CD14-positive monocyte (primary cell): ENCODE results near the gene SCARB1. TPM values are rescaled to one million over a fixed set of nuclear protein-coding genes. Genes with fewer than 3 reads are reported as not detected.

Experiments used
- DNase-seq, 3 donors: peaks; one replicate each; pipeline ENCODE4 v3.0.0-alpha.2; 2011 to 2022
- H2AFZ ChIP-seq: 2 replicates; pipeline ENCODE4 v1.6.0; 2012; ENCODE audit warnings: mild to moderate bottlenecking, low read depth, low read length, inconsistent platforms; ENCODE audit not compliant: insufficient read depth, poor library complexity, severe bottlenecking
- H3K27ac ChIP-seq, 2 donors: 1 replicate in 1 of 2; 2 replicates in 1 of 2; pipeline ENCODE4 v1.5.1; 2012 to 2013; ENCODE audit warnings: low read length in 2 of 2, control low read depth in 1 of 2, inconsistent platforms in 1 of 2, low read depth in 1 of 2, mild to moderate bottlenecking in 1 of 2
- H3K27me3 ChIP-seq, 2 donors: one replicate each; pipeline versions ENCODE4 v1.6.0 to v1.6.1; 2011 to 2013; ENCODE audit warnings: low read length in 2 of 2; ENCODE audit not compliant: control insufficient read depth in 2 of 2, insufficient read depth in 2 of 2
- H3K36me3 ChIP-seq, 2 donors: replicated peaks in 1 of 2; 1 replicate in 1 of 2; 2 replicates in 1 of 2; pipeline versions ENCODE4 v1.5.1 to v1.6.1; 2012 to 2013; ENCODE audit warnings: low read length in 2 of 2, control low read depth in 1 of 2, inconsistent platforms in 1 of 2, mild to moderate bottlenecking in 1 of 2; ENCODE audit not compliant: insufficient read depth in 2 of 2, control insufficient read depth in 1 of 2
- H3K4me1 ChIP-seq, 2 donors: 1 replicate in 1 of 2; 2 replicates in 1 of 2; pipeline versions ENCODE4 v1.5.1 to v1.6.1; 2012 to 2013; ENCODE audit warnings: low read length in 2 of 2, control low read depth in 1 of 2, inconsistent platforms in 1 of 2, mild to moderate bottlenecking in 1 of 2, moderate library complexity in 1 of 2; ENCODE audit not compliant: insufficient read depth in 2 of 2, control insufficient read depth in 1 of 2
- H3K4me2 ChIP-seq: replicated peaks from 2 replicates; pipeline ENCODE3; 2012; ENCODE audit warnings: low read length, moderate library complexity, mild to moderate bottlenecking; ENCODE audit not compliant: poor library complexity, severe bottlenecking; ENCODE audit errors: extremely low read depth
- H3K4me3 ChIP-seq, 3 experiments: fragments of 200-600 bp in 1 of 3; sonication (generic) in 1 of 3; replicated peaks in 1 of 3; 1 replicate in 2 of 3; 2 replicates in 1 of 3; pipeline ENCODE4 v1.5.1; 2011 to 2013; ENCODE audit warnings: low read length in 3 of 3, mild to moderate bottlenecking in 3 of 3, control low read depth in 2 of 3, low read depth in 2 of 3, inconsistent platforms in 1 of 3, moderate library complexity in 1 of 3
- H3K79me2 ChIP-seq: 2 replicates; pipeline ENCODE4 v1.6.0; 2012; ENCODE audit warnings: mild to moderate bottlenecking, control low read depth, inconsistent platforms, low read length, moderate library complexity; ENCODE audit not compliant: insufficient read depth
- H3K9ac ChIP-seq: 2 replicates; pipeline ENCODE4 v1.6.0; 2017; ENCODE audit warnings: low read length, mild to moderate bottlenecking; ENCODE audit not compliant: insufficient read depth, poor library complexity, severe bottlenecking
- H3K9me3 ChIP-seq, 2 donors: replicated peaks in 1 of 2; 1 replicate in 1 of 2; 2 replicates in 1 of 2; pipeline versions ENCODE4 v1.5.1 to v1.6.1; 2012 to 2013; ENCODE audit warnings: low read length in 2 of 2, control low read depth in 1 of 2; ENCODE audit not compliant: control insufficient read depth in 1 of 2, insufficient read depth in 1 of 2
- H4K20me1 ChIP-seq: 2 replicates; pipeline ENCODE4 v1.6.0; 2012; ENCODE audit warnings: mild to moderate bottlenecking, low read length, control low read depth, moderate library complexity; ENCODE audit not compliant: insufficient read depth
- H3K27ac Mint-ChIP-seq, 7 donors: one replicate each; pipeline ENCODE4 v1.8.0; 2020; ENCODE audit warnings: mild to moderate bottlenecking in 7 of 7, mixed read lengths in 7 of 7, moderate library complexity in 6 of 7, inconsistent platforms in 2 of 7
- H3K27me3 Mint-ChIP-seq, 3 donors: one replicate each; pipeline ENCODE4 v1.8.0; 2021 to 2022; ENCODE audit warnings: low read depth in 3 of 3, mild to moderate bottlenecking in 3 of 3, mixed read lengths in 3 of 3, moderate library complexity in 3 of 3, inconsistent platforms in 1 of 3
- H3K36me3 Mint-ChIP-seq, 2 donors: one replicate each; pipeline ENCODE4 v1.8.0; 2020; ENCODE audit warnings: mixed read lengths in 2 of 2, inconsistent platforms in 1 of 2, mild to moderate bottlenecking in 1 of 2
- H3K4me1 Mint-ChIP-seq: one replicate; pipeline ENCODE4 v1.8.0; 2020; ENCODE audit warnings: mild to moderate bottlenecking, mixed read lengths
- H3K4me3 Mint-ChIP-seq, 2 donors: one replicate each; pipeline ENCODE4 v1.8.0; 2020; ENCODE audit warnings: mild to moderate bottlenecking in 2 of 2, mixed read lengths in 2 of 2, moderate library complexity in 1 of 2
- H3K9me3 Mint-ChIP-seq, 7 donors: one replicate each; pipeline ENCODE4 v1.8.0; 2020 to 2022; ENCODE audit warnings: mixed read lengths in 7 of 7, mild to moderate bottlenecking in 6 of 7, moderate library complexity in 6 of 7, inconsistent platforms in 2 of 7
- CTCF ChIP-seq: fragments of 200-600 bp; IDR thresholded peaks from one replicate; pipeline ENCODE4 v1.8.0; 2022; ENCODE audit warnings: antibody characterized with exemption, mild to moderate bottlenecking
- WGBS: methylation state at CpG from one replicate; pipeline ENCODE4 v1.1.5; 2013; ENCODE audit warnings: missing lambda C conversion rate; ENCODE audit not compliant: insufficient coverage; 5-methylcytosine and 5-hydroxymethylcytosine counted together
- intact Hi-C, 2 donors: fragments of 100-400 bp; cut with micrococcal nuclease; formaldehyde crosslinking; loops; one replicate each; pipeline versions ENCODE4 v1.15.0 to v1.15.1; 2023
- polyA plus RNA-seq, 3 donors: library from polyadenylated mRNA; depleted of rRNA in 1 of 3; unstranded in 2 of 3; stranded (reverse) in 1 of 3; fragments of 300-500 nt in 2 of 3; fragments of >200 nt in 1 of 3; fragmentation: Illumina TruSeq in 2 of 3; gene quantifications; 1 replicate in 2 of 3; 2 replicates in 1 of 3; pipeline ENCODE4 v1.2.3, GENCODE V29; 2012 to 2021

The SCARB1 gene
- polyA plus RNA-seq, 3 donors, result 13.1 to 34.3 (median 15.2) TPM

- no peak for TF ChIP-seq CTCF
- Histone ChIP-seq H3K4me3 (no peak overlapping the region), H2AFZ (no peak overlapping the region), H3K36me3 (no peaks in the 10 kb centered on the region), H3K9ac (no peak overlapping the region), H3K9me3 (no peaks in the 10 kb centered on the region), H3K4me2 (no peak overlapping the region), H3K4me1 (peaks cover 49 to 63% of the 10 kb centered on the region in 2 donors), H4K20me1 (no peaks in the 10 kb centered on the region), H3K27me3 (no peaks in the 10 kb centered on the region), H3K79me2 (no peaks in the 10 kb centered on the region), H3K27ac (no peak overlapping the region)
- DNase-seq, result no peak
- Mint-ChIP-seq H3K4me3 (no peak overlapping the region), H3K9me3 (peaks cover 0 to 2% (median 0%) of the 10 kb centered on the region in 7 donors), H3K27me3 (peaks cover 0 to 5% (median 3%) of the 10 kb centered on the region in 3 donors), H3K27ac (no peak overlapping the region), H3K4me1 (peaks cover 57% of the 10 kb centered on the region), H3K36me3 (no peaks in the 10 kb centered on the region)
- WGBS, result 98% methylated on average over 12 of the region's 18 CpGs
- intact Hi-C loops, result no loop called here
Measured at GRCh38 chr12:124878795-124879516, 15.3 kb upstream of the SCARB1 start.

- 67% methylated on average over 1 of the region's 3 CpGs for WGBS
- intact Hi-C loops, result no loop called here
- H2AFZ ChIP-seq, result no peak overlapping the region
Measured at GRCh38 chr12:124877423-124877822, 13.8 kb upstream of the SCARB1 start.

More at GRCh38 chr12:124877423-124877822, 13.8 kb upstream of the SCARB1 start:
- no peaks in the 10 kb centered on the region for H3K36me3 ChIP-seq
- H3K27me3 ChIP-seq, result no peaks in the 10 kb centered on the region
- no peaks in the 10 kb centered on the region for H4K20me1 ChIP-seq
- Mint-ChIP-seq H3K9me3 (no peaks in the 10 kb centered on the region), H3K27ac (peak overlapping the region in 2 of 7 donors; percentile 4 to 41), H3K4me1 (peaks cover 50% of the 10 kb centered on the region), H3K4me3 (no peak overlapping the region), H3K36me3 (no peaks in the 10 kb centered on the region), H3K27me3 (peaks cover 0 to 5% (median 3%) of the 10 kb centered on the region in 3 donors)
- no peak overlapping the region for H3K4me2 ChIP-seq
- no peak overlapping the region for H3K27ac ChIP-seq
- no peak overlapping the region for H3K4me3 ChIP-seq
- H3K9me3 ChIP-seq, result no peaks in the 10 kb centered on the region
- no peaks in the 10 kb centered on the region for H3K79me2 ChIP-seq
- no peak overlapping the region for H3K9ac ChIP-seq
- no peak for TF ChIP-seq CTCF
- no peak for DNase-seq
- peaks cover 41 to 53% of the 10 kb centered on the region in 2 donors for H3K4me1 ChIP-seq
